Activated T-cell treated with anti-CD3 and anti-CD28 coated beads, Interleukin-2, amount 50 U/mL, for 72 hours (primary cell): ENCODE measurements around the gene TIAL1. TPM values are rescaled to one million over a fixed set of nuclear protein-coding genes. Genes with fewer than 3 reads are reported as not detected.
"Not testable (repeated sequence)": the region's sequence is repeated elsewhere in the genome, so short reads cannot be mapped to it uniquely, and the experiment has no call there.

ENCODE experiments used
- ATAC-seq, 2 donors: fragments of 150-1000 bp; cut with Tn5 transposase; replicated peaks in 1 of 2; 2 replicates each; pipeline ENCODE4 v1.10.0; 2021; ENCODE audit warnings: moderate library complexity in 2 of 2, mild to moderate bottlenecking in 1 of 2
- DNase-seq, 2 donors: peaks; one replicate each; pipeline ENCODE4 v3.0.0; 2021 to 2022; ENCODE audit warnings: mixed read lengths in 1 of 2
- H3K27ac Mint-ChIP-seq: one replicate; pipeline ENCODE4 v1.8.0; 2022; ENCODE audit warnings: mild to moderate bottlenecking, moderate library complexity, mixed read lengths
- H3K27me3 Mint-ChIP-seq: one replicate; pipeline ENCODE4 v1.8.0; 2022; ENCODE audit warnings: low read depth, mixed read lengths
- H3K36me3 Mint-ChIP-seq, 2 donors: one replicate each; pipeline ENCODE4 v1.8.0; 2022; ENCODE audit warnings: mixed read lengths in 2 of 2, mild to moderate bottlenecking in 1 of 2; ENCODE audit not compliant: insufficient read depth in 2 of 2
- H3K4me1 Mint-ChIP-seq: one replicate; pipeline ENCODE4 v1.8.0; 2022; ENCODE audit warnings: low read depth, mixed read lengths
- H3K4me3 Mint-ChIP-seq, 2 donors: one replicate each; pipeline ENCODE4 v1.8.0; 2022; ENCODE audit warnings: mild to moderate bottlenecking in 2 of 2, mixed read lengths in 2 of 2, moderate library complexity in 2 of 2
- H3K9me3 Mint-ChIP-seq, 2 donors: one replicate each; pipeline ENCODE4 v1.8.0; 2022; ENCODE audit warnings: mixed read lengths in 2 of 2
- total RNA-seq, 2 donors: library from RNA; stranded (reverse); gene quantifications; one replicate each; pipeline ENCODE4 v1.2.3, GENCODE V29; 2022

TIAL1 gene
- total RNA-seq, 2 donors from 2014 or later = 201 to 224 TPM

DNA sequence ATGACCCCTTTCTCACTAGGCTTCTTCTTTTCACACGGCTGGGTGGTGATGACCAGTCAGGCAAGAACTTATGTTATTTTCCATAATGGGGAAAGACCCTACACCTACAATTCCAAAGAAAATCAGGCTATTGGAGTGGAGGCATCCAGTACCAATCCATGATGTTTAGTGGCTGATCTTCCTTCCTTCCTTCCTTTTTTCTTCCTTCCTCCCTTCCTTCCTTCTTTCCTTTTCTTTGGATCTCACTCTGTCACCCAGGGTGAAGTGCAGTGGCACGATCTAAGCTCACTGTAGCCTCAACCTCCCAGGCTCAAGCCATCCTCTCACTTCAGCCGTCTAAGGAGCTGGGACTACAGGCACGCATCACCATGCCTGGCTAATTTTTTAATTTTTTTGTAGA, 56.7 kb downstream of the TIAL1 start:
- ATAC-seq (no peak), DNase-seq (no peak)
- Mint-ChIP-seq H3K36me3 (peaks cover 3 to 4% of the 10 kb centered on the region in 2 donors), H3K4me1 (peaks cover 71% of the 10 kb centered on the region), H3K9me3 (no peaks in the 10 kb centered on the region), H3K27me3 (no peaks in the 10 kb centered on the region), H3K4me3 (peak overlapping the region; percentile 79 to 84), H3K27ac (no peak overlapping the region)

DNA sequence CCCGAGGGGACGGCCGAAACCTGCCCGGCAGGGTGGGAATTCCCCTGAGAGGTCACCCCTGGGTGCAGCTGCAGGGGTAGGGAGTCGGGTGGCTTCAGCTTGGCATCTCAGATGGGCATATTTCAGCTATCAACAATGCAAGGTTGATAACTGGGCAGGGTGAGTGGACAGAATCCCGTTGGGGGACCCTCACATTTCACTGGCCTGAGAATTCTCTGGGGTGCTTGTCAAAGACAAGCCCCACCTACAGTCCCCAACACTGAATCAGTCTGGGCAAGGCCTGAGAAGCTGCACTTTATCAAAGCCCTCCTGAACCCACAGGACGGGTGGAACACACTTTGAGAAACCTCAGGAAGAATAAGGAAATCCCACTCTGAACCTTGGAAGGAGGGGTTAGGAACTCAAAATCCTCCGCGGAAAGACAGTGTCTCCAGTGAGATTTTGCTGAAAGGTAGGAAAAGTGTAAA, 57.4 kb downstream of the TIAL1 start:
- Mint-ChIP-seq H3K27ac (peak overlapping the region; percentile 87), H3K36me3 (peaks cover 3 to 8% of the 10 kb centered on the region in 2 donors), H3K4me1 (peaks cover 78% of the 10 kb centered on the region), H3K27me3 (no peaks in the 10 kb centered on the region), H3K4me3 (peak overlapping the region; percentile 84 to 86), H3K9me3 (no peaks in the 10 kb centered on the region)
- DNase-seq (peak in 1 of 2 donors; percentile 40), ATAC-seq (no peak)

DNA sequence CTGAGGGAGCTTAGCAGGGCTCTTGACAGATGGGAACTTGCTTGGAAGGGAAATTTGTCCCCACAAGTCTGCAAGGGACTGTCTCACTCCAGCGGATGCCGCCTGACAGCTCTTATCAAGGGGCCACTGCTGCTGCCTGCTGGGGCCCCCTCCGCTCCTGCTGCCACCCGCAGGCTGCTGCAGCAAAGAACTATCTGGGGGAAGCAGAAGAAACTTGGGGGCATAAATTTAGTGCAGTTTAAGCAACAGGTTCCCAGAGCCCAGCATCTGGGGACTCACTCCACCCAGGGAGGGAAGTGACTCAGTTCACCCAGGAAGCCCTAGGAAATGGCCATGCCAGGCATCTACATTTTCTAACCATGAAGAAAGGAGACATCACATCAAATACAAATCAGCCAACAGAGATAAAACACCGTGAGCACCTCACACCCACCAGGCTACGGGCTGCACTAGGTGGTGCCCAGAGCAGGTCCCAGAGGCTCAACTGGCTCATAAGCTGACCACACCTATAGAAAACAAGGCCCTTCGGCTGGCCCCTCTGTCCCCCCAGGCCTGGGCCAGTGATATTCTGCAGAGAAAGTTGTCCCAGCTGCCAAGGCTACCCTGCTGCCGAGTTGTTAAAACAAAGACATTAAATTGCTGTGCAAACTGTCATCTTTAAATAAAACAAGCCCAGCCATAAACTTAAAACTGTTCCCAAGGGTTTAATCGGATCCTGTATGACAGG, 58.0 kb downstream of the TIAL1 start:
- Mint-ChIP-seq H3K4me1 (peaks cover 78% of the 10 kb centered on the region), H3K36me3 (peaks cover 3 to 8% of the 10 kb centered on the region in 2 donors), H3K27ac (peak overlapping the region; percentile 87), H3K4me3 (peak overlapping the region; percentile 84 to 86), H3K9me3 (no peaks in the 10 kb centered on the region), H3K27me3 (no peaks in the 10 kb centered on the region)
- ATAC-seq = peak in 1 of 2 donors; percentile 3
- DNase-seq = peak; percentile 41 to 59

DNA sequence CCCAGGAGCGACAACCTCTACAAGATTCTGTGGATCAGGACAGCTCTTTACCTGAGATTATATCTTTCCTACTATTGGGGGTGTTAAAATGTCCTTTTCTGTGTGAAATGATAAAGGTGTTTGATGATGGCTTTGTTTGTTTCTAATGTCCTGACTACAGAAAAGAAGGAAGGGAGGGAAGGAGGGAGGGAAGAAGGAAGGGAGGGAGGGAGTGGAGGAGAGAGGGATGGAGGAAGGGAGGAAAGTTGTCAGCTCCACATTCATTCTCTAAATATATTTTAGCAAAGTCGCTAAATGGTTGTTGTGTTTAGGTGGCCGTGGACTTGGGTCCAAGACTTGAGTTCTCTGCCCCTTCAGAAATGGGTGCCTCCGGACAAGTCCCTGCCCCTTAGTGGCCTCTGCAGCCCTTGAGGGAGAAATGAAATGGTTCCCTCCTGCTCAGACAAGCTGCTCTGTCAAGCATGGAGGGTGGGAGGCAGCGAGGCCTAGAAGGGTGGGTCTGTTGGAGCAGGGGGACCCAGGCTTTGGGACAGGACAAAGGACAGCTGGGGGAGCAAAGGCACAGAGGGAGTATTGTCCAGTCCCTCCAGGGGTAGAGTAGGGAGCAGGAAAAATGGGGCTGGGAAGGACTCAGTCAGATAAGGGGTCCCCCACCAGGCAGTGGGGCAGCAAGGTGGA, 58.7 kb downstream of the TIAL1 start:
- peaks cover 0 to 8% of the 10 kb centered on the region in 2 donors for H3K36me3 Mint-ChIP-seq
- H3K27me3 Mint-ChIP-seq = no peaks in the 10 kb centered on the region
- H3K4me3 Mint-ChIP-seq = peak overlapping the region; percentile 84 to 86
- DNase-seq (no peak), ATAC-seq (no peak)
- peak overlapping the region; percentile 87 for H3K27ac Mint-ChIP-seq
- H3K9me3 Mint-ChIP-seq = no peaks in the 10 kb centered on the region
- H3K4me1 Mint-ChIP-seq = peaks cover 79% of the 10 kb centered on the region

DNA sequence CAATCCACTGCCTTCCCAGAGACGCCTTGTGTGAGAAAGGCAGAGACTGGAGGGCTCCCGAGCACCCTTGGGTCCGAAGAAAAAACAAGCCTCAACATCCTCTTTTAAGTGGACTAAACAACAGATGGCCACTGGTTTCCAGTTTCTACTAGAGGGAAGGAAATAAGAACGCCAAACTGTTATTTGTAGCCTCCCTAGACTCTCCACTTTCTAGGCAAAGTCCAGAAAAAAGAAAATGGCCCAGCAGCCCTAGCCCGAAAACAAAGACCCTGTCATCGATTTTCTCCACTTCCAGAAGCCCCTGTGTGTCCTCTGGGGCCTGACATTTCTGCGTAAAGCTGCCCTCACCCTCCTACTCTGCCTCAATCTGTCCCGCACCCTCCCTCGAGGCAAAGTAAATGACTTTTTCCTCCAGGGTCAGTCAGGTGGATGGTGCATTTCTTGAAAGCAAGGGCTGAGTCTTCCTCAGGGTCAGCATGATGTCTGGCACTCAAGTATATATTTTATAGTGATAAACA, 60.2 kb downstream of the TIAL1 start:
- H3K4me1 Mint-ChIP-seq = peaks cover 92% of the 10 kb centered on the region
- ATAC-seq (no peak), DNase-seq (no peak)
- no peaks in the 10 kb centered on the region for H3K27me3 Mint-ChIP-seq
- no peaks in the 10 kb centered on the region for H3K9me3 Mint-ChIP-seq
- H3K4me3 Mint-ChIP-seq = peak overlapping the region; percentile 84 to 86
- peaks cover 0 to 10% of the 10 kb centered on the region in 2 donors for H3K36me3 Mint-ChIP-seq
- H3K27ac Mint-ChIP-seq = peak overlapping the region; percentile 87

DNA sequence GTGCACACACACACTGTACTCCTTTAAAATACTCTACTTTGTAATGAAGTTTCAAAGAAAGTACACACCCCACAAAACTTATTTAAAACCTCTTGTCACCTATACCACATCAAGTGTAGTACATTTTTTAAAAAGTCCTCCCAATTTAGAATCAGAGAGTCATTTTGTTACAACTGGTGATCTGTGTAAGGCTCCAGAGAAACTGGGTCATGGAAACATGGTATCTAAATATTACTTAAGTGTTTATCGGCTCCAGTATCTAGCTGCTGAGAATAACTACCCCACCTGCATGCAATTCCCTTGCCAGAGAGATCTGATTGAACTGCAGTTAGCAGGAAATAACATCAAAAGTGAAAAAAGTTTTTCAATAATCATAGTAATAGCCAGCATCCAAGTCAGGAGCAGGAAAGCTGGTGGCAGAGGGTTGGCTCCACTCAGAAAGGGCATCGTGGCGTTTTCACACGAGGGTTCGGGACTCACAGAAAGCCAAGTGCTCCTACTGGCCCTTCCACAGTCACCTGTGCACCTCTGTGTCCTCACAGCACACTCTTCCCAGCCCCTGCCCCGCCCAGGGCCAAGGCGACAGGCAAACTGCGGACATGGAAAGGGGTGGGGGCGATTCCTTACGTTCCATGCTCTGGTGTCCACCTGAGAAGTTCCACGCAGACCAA, 60.8 kb downstream of the TIAL1 start:
- H3K9me3 Mint-ChIP-seq = no peaks in the 10 kb centered on the region
- H3K4me3 Mint-ChIP-seq = peak overlapping the region; percentile 84 to 86
- peaks cover 0 to 10% of the 10 kb centered on the region in 2 donors for H3K36me3 Mint-ChIP-seq
- ATAC-seq (peak; percentile 24 to 47), DNase-seq (no peak)
- peaks cover 94% of the 10 kb centered on the region for H3K4me1 Mint-ChIP-seq
- H3K27me3 Mint-ChIP-seq = no peaks in the 10 kb centered on the region
- peak overlapping the region; percentile 85 for H3K27ac Mint-ChIP-seq

DNA sequence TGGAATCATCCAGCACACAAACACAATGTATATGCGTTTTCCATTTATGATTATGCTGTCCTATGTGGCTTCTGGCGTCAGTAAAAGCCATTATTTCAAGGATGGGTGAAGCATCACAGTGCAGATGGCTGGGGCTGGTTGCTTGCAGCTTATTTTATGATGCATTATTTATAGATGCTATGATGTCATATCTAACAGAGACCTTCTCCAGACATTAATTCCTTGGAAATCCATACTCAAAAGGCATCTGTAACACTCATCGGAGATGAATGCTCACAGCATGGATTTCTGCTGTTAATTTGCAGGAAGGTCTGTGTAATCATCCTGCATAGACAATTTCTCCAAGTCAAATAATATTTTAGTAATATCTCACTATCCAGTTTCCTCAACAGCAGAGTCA, 61.5 kb downstream of the TIAL1 start:
- Mint-ChIP-seq H3K27ac (peak overlapping the region; percentile 85), H3K36me3 (peaks cover 0 to 10% of the 10 kb centered on the region in 2 donors), H3K27me3 (no peaks in the 10 kb centered on the region), H3K4me1 (peaks cover 94% of the 10 kb centered on the region), H3K9me3 (no peaks in the 10 kb centered on the region), H3K4me3 (peak overlapping the region; percentile 84 to 86)
- DNase-seq (no peak), ATAC-seq (no peak)

DNA sequence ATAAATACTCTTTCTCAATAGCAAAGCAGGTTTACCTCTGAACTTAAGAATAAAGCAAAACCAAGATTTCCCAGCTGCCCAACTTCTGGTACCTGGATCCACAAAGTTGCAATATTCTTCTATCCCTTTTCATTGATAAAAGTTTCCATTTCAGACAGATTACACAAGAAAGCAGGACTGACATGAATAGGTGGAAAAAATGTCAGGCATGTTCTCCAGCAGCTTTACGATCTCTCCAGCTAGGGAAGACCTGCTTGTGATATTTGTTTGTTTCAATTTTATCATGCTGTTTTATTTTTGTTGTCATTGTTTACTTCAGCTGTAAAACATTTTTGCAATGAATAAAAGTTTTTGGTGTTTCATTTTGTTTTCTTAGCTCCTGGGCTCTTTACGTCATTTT, 63.3 kb downstream of the TIAL1 start:
- ATAC-seq (no peak), DNase-seq (no peak)
- Mint-ChIP-seq H3K36me3 (peaks cover 2 to 10% of the 10 kb centered on the region in 2 donors), H3K9me3 (no peaks in the 10 kb centered on the region), H3K27ac (no peak overlapping the region), H3K4me1 (peaks cover 87% of the 10 kb centered on the region), H3K4me3 (peak overlapping the region; percentile 31 to 40), H3K27me3 (no peaks in the 10 kb centered on the region)

DNA sequence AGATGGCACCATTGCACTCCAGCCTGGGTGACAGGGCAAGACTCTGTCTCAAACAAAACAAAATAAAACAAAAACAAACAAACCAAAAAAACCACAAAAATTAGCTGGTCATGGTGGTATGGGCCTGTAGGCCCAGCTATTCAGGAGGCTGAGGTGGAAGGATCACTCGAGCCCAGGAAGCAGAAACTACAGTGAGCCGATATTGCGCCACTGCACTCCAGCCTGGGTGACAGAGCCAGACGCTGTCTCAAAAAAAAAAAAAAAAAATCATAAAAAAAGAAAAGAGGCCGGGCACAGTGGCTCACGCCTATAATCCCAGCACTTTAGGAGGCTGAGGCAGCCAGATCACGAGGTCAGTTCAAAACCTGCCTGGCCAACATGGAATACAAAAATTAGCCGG, 64.0 kb downstream of the TIAL1 start:
- not testable (repeated sequence) for H3K27ac Mint-ChIP-seq
- Mint-ChIP-seq H3K36me3 (peaks cover 2 to 10% of the 10 kb centered on the region in 2 donors), H3K4me1 (peaks cover 87% of the 10 kb centered on the region)

DNA sequence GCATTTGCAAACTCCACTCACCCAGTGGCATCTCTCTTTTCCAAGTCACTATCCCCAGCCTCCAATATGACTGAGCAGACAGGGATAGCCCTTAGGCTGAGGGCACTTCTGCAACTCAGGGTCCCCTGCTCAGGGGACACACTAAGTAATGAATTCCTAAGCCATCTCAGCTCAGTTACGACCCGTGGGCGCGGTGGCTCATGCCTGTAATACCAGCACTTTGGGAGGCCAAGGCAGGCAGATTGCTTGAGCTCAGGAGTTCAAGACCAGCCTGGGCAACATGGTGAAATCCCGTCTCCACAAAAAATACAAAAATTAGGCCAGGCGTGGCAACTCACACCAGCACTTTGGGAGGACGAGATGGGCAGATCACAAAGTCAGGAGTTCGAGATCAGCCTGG, 64.5 kb downstream of the TIAL1 start:
- H3K27me3 Mint-ChIP-seq, H3K4me3 Mint-ChIP-seq, DNase-seq, H3K9me3 Mint-ChIP-seq, ATAC-seq: not testable (repeated sequence)
- H3K4me1 Mint-ChIP-seq = peaks cover 87% of the 10 kb centered on the region
- H3K27ac Mint-ChIP-seq = peak overlapping the region; percentile 62
- peaks cover 2 to 11% of the 10 kb centered on the region in 2 donors for H3K36me3 Mint-ChIP-seq

More for the DNA sequence above, 64.0 kb downstream of the TIAL1 start:
- H3K4me3 Mint-ChIP-seq = peak overlapping the region in 1 of 2 donors; percentile 40
- not testable (repeated sequence) for DNase-seq, H3K27me3 Mint-ChIP-seq, H3K9me3 Mint-ChIP-seq, ATAC-seq

DNA sequence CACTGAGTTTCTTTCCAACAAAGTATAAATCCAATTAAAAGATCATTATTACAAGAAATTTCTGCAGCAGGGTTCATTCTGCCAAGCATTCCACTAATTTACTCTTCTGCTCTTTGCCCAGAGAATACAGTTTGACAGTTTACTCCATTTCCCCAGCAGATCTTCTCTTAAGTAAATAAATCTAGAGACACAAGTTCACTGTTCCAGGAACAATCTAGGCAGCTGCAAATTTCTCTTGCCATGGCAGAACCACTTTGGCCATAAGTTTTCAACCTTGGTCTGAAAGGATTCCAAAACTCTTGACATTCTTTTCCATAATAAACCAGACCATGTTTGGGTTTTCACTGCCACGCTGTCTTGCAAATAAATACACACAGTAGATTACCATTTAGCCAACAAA, 65.7 kb downstream of the TIAL1 start:
- Mint-ChIP-seq H3K27ac (peak overlapping the region; percentile 45), H3K4me3 (no peak overlapping the region), H3K36me3 (peaks cover 2 to 9% of the 10 kb centered on the region in 2 donors), H3K4me1 (peaks cover 86% of the 10 kb centered on the region), H3K27me3 (no peaks in the 10 kb centered on the region), H3K9me3 (no peaks in the 10 kb centered on the region)
- ATAC-seq = no peak
- no peak for DNase-seq

DNA sequence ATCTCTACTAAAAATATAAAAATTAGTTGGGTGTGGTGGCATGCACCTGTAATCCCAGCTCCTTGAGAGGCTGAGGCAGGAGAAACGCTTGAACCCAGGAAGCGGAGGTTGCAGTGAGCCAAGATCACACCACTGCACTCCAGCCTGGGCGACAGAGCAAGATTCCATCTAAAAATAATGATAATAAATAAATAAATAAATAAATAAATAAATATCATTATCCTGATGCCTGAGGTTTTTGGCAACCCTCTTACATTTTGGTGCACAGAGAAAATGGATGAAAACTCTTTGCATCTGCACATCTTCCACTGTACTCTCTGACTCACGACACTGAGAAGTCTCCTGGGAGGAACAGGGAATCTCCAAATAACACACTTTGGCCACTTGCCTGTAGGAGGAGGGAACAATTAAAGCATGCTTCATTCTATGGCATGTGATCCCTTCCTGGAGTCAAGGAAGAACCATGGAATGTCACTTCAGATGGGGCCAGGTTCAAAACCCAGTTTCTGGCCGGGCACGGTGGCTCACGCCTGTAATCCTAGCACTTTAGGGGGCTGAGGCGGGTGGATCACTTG, 68.0 kb downstream of the TIAL1 start:
- H3K4me1 Mint-ChIP-seq = peaks cover 81% of the 10 kb centered on the region
- H3K36me3 Mint-ChIP-seq = peaks cover 5 to 12% of the 10 kb centered on the region in 2 donors
- not testable (repeated sequence) for DNase-seq, H3K4me3 Mint-ChIP-seq, H3K27ac Mint-ChIP-seq, H3K9me3 Mint-ChIP-seq, ATAC-seq, H3K27me3 Mint-ChIP-seq
